Uterus (tissue), 2 donors: ENCODE data around the gene PTCD1.

Experiments used
- POLR2A ChIP-seq, 2 donors: fragments of 450-650 bp; IDR thresholded peaks; one replicate each; pipeline ENCODE4 v1.6.1; 2016; ENCODE audit warnings: antibody characterized with exemption in 2 of 2, mild to moderate bottlenecking in 1 of 2, moderate library complexity in 1 of 2
- TF ChIP-seq, protein P1 (sequence below), 4 experiments: fragments of 200-600 bp in 2 of 4; fragments of 450-650 bp in 2 of 4; sonication (generic) in 2 of 4; IDR thresholded peaks; one replicate each; pipeline ENCODE4 v1.5.1; 2016 to 2019; ENCODE audit warnings: antibody characterized with exemption in 4 of 4, mild to moderate bottlenecking in 2 of 4, moderate library complexity in 1 of 4

DNA sequence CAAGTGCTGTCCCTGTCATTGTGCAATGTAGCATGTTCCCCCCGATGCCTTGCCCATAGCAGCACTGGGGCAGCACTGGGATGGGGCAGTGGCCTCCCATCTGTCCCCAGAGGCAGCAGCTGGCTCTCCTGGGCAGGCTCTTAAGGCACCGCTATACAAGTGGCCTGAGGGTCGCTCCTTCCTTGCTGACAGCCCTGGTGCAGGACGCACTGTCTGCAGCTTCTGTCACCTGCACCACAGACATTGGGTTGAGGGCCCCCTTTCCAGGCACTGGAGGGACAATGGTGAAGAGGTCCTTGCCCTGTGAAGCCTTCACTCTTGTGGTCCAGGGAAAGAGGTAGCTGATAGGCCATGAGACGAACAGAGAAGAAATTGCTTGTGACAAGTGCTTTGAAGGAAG, 10.7 kb upstream of the PTCD1 start:
- no peak for TF ChIP-seq POLR2A (IDR thresholded peaks at IDR 0.05)
- TF ChIP-seq, protein P1, sequence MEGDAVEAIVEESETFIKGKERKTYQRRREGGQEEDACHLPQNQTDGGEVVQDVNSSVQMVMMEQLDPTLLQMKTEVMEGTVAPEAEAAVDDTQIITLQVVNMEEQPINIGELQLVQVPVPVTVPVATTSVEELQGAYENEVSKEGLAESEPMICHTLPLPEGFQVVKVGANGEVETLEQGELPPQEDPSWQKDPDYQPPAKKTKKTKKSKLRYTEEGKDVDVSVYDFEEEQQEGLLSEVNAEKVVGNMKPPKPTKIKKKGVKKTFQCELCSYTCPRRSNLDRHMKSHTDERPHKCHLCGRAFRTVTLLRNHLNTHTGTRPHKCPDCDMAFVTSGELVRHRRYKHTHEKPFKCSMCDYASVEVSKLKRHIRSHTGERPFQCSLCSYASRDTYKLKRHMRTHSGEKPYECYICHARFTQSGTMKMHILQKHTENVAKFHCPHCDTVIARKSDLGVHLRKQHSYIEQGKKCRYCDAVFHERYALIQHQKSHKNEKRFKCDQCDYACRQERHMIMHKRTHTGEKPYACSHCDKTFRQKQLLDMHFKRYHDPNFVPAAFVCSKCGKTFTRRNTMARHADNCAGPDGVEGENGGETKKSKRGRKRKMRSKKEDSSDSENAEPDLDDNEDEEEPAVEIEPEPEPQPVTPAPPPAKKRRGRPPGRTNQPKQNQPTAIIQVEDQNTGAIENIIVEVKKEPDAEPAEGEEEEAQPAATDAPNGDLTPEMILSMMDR (IDR thresholded peaks at IDR 0.05), result no peak
